Measurements from ENCODE around the gene SMYD3.

DNA sequence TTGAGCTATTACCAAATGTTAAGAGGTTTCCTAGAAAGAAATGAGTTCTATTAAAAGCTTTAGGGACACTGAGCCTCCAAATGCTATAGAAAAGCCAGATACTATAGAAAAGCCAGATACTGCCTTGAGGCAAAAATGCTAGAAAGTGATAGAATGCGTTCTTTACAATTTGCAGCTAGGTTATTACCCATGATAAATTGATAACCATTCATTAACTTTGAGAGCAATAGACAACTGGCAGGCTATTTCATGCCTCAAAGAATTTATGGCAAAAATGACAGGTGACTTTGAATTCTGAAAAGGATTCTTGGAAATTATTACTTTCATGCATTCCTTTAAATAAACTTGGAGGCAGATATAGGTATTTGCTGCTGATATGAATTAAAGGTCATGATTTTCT, 51.6 kb downstream of the SMYD3 start:
- TF ChIP-seq, protein P1, sequence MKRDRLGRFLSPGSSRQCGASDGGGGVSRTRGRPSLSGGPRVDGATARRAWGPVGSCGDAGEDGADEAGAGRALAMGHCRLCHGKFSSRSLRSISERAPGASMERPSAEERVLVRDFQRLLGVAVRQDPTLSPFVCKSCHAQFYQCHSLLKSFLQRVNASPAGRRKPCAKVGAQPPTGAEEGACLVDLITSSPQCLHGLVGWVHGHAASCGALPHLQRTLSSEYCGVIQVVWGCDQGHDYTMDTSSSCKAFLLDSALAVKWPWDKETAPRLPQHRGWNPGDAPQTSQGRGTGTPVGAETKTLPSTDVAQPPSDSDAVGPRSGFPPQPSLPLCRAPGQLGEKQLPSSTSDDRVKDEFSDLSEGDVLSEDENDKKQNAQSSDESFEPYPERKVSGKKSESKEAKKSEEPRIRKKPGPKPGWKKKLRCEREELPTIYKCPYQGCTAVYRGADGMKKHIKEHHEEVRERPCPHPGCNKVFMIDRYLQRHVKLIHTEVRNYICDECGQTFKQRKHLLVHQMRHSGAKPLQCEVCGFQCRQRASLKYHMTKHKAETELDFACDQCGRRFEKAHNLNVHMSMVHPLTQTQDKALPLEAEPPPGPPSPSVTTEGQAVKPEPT (CRISPR knock-in tag; IDR thresholded peaks at IDR 0.05; ENCODE audit: low read depth), result no peak
- TF ChIP-seq ZNF670 (CRISPR knock-in tag; IDR thresholded peaks at IDR 0.05; ENCODE audit: borderline replicate concordance) (no peak), NR1H2 (CRISPR knock-in tag; IDR thresholded peaks at IDR 0.05; ENCODE audit: borderline replicate concordance, low read depth) (no peak), MXI1 (IDR thresholded peaks at IDR 0.05; ENCODE audit: borderline replicate concordance, low read depth, low read length) (no peak), POLR2AphosphoS5 (IDR thresholded peaks at IDR 0.05; ENCODE audit: low read depth, low read length) (no peak), ATAD3A (CRISPR knock-in tag; IDR thresholded peaks at IDR 0.05) (no peak), PHF21A (CRISPR knock-in tag; IDR thresholded peaks at IDR 0.05) (no peak), KLF16 (CRISPR knock-in tag; IDR thresholded peaks at IDR 0.05) (no peak)
- TF ChIP-seq, protein P2, sequence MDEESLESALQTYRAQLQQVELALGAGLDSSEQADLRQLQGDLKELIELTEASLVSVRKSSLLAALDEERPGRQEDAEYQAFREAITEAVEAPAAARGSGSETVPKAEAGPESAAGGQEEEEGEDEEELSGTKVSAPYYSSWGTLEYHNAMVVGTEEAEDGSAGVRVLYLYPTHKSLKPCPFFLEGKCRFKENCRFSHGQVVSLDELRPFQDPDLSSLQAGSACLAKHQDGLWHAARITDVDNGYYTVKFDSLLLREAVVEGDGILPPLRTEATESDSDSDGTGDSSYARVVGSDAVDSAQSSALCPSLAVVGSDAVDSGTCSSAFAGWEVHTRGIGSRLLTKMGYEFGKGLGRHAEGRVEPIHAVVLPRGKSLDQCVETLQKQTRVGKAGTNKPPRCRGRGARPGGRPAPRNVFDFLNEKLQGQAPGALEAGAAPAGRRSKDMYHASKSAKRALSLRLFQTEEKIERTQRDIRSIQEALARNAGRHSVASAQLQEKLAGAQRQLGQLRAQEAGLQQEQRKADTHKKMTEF (CRISPR knock-in tag; IDR thresholded peaks at IDR 0.05), result no peak
- TF ChIP-seq, protein P3, sequence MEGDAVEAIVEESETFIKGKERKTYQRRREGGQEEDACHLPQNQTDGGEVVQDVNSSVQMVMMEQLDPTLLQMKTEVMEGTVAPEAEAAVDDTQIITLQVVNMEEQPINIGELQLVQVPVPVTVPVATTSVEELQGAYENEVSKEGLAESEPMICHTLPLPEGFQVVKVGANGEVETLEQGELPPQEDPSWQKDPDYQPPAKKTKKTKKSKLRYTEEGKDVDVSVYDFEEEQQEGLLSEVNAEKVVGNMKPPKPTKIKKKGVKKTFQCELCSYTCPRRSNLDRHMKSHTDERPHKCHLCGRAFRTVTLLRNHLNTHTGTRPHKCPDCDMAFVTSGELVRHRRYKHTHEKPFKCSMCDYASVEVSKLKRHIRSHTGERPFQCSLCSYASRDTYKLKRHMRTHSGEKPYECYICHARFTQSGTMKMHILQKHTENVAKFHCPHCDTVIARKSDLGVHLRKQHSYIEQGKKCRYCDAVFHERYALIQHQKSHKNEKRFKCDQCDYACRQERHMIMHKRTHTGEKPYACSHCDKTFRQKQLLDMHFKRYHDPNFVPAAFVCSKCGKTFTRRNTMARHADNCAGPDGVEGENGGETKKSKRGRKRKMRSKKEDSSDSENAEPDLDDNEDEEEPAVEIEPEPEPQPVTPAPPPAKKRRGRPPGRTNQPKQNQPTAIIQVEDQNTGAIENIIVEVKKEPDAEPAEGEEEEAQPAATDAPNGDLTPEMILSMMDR (CRISPR knock-in tag; IDR thresholded peaks at IDR 0.05), result no peak
- TF ChIP-seq, protein P4, sequence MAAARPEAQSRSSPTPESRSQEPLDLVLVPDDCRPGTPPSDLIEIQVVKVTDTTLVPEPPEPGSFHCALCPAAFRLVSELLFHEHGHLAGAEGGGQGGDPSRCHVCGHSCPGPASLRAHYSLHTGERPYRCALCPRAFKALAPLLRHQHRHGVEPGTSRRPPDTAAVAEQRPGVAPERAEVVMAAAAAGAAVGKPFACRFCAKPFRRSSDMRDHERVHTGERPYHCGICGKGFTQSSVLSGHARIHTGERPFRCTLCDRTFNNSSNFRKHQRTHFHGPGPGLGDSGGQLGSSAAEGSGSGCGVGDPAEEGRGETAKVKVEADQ (CRISPR knock-in tag; IDR thresholded peaks at IDR 0.05; ENCODE audit: borderline replicate concordance), result no peak
- TF ChIP-seq, protein P5, sequence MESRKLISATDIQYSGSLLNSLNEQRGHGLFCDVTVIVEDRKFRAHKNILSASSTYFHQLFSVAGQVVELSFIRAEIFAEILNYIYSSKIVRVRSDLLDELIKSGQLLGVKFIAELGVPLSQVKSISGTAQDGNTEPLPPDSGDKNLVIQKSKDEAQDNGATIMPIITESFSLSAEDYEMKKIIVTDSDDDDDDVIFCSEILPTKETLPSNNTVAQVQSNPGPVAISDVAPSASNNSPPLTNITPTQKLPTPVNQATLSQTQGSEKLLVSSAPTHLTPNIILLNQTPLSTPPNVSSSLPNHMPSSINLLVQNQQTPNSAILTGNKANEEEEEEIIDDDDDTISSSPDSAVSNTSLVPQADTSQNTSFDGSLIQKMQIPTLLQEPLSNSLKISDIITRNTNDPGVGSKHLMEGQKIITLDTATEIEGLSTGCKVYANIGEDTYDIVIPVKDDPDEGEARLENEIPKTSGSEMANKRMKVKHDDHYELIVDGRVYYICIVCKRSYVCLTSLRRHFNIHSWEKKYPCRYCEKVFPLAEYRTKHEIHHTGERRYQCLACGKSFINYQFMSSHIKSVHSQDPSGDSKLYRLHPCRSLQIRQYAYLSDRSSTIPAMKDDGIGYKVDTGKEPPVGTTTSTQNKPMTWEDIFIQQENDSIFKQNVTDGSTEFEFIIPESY (CRISPR knock-in tag; IDR thresholded peaks at IDR 0.05), result no peak
